ENCODE results near the gene PDE3B.

- TF ChIP-seq CTCF (IDR thresholded peaks at IDR 0.05; ENCODE audit: control extremely low read depth in 1 of 3, insufficient read depth in 1 of 3, low read depth in 1 of 3, low read length in 3 of 3), result no peak
- no peak for TF ChIP-seq BCL11A (IDR thresholded peaks at IDR 0.05; ENCODE audit: low read depth in 2 of 2, low read length in 2 of 2)
- TF ChIP-seq SRF (IDR thresholded peaks at IDR 0.05; ENCODE audit: low read depth, low read length), result no peak
- no peak for TF ChIP-seq TAF1 (IDR thresholded peaks at IDR 0.05; ENCODE audit: low read depth, low read length)
- no peak for TF ChIP-seq CBX5 (IDR thresholded peaks at IDR 0.05; ENCODE audit: low read depth, low read length)
- no peak for TF ChIP-seq RAD21 (IDR thresholded peaks at IDR 0.05 in 1 of 2, conservative IDR thresholded peaks at IDR 0.05 in 1 of 2; ENCODE audit: low read depth in 2 of 2, low read length in 2 of 2)
- TF ChIP-seq RNF2 (IDR thresholded peaks at IDR 0.05; ENCODE audit: borderline replicate concordance, low read depth, low read length, missing control alignments, poor library complexity, severe bottlenecking), result no peak
- no peak for TF ChIP-seq POLR2A (IDR thresholded peaks at IDR 0.05; ENCODE audit: control extremely low read depth in 1 of 2, low read depth in 2 of 2, low read length in 2 of 2)
- TF ChIP-seq EGR1 (IDR thresholded peaks at IDR 0.05; ENCODE audit: borderline replicate concordance, low read depth, low read length), result no peak
- TF ChIP-seq GABPA (IDR thresholded peaks at IDR 0.05; ENCODE audit: borderline replicate concordance, insufficient read depth, low read length), result no peak
- TF ChIP-seq POLR2AphosphoS5 (IDR thresholded peaks at IDR 0.05; ENCODE audit: low read depth, low read length), result no peak
- TF ChIP-seq TBP (IDR thresholded peaks at IDR 0.05; ENCODE audit: low read depth, low read length), result no peak
- no peak for TF ChIP-seq EP300 (IDR thresholded peaks at IDR 0.05; ENCODE audit: borderline replicate concordance in 1 of 2, low read depth in 2 of 2, low read length in 2 of 2)
These were observed 192.2 kb downstream of the PDE3B start for GRCh38 chr11:14835496-14836492.

All from H1 (cell line).